ENCODE measurements around the gene TIAM1.

The TIAM1 gene

DNA sequence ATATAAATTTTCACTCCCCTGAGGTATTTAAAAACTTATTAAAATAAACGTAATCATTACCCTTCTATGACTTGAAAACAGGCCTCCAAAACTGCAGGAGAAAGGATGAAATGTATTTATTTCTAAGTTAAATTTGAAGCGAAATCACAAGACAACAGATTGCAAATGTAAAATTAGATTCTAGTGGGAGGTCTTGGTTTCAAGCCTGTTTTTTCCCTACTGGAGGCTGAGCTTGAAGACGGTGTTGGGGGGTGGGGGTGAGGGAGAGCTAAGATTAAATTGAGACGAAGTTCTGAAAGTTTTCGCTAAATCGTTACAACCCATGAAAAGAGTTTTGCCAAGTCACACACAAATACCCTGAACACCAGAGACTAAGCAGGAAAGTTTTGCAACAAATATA lies 68.2 kb downstream of the TIAM1 start:
- ChIA-PET CTCF (no interaction called here), POLR2A (no interaction called here)
- no peak for DNase-seq (ENCODE audit: extremely low spot score)
- TF ChIP-seq, protein P1, sequence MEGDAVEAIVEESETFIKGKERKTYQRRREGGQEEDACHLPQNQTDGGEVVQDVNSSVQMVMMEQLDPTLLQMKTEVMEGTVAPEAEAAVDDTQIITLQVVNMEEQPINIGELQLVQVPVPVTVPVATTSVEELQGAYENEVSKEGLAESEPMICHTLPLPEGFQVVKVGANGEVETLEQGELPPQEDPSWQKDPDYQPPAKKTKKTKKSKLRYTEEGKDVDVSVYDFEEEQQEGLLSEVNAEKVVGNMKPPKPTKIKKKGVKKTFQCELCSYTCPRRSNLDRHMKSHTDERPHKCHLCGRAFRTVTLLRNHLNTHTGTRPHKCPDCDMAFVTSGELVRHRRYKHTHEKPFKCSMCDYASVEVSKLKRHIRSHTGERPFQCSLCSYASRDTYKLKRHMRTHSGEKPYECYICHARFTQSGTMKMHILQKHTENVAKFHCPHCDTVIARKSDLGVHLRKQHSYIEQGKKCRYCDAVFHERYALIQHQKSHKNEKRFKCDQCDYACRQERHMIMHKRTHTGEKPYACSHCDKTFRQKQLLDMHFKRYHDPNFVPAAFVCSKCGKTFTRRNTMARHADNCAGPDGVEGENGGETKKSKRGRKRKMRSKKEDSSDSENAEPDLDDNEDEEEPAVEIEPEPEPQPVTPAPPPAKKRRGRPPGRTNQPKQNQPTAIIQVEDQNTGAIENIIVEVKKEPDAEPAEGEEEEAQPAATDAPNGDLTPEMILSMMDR (IDR thresholded peaks at IDR 0.05; ENCODE audit: control extremely low read depth, extremely low read depth, low read depth, missing control alignments) = no peak

DNA sequence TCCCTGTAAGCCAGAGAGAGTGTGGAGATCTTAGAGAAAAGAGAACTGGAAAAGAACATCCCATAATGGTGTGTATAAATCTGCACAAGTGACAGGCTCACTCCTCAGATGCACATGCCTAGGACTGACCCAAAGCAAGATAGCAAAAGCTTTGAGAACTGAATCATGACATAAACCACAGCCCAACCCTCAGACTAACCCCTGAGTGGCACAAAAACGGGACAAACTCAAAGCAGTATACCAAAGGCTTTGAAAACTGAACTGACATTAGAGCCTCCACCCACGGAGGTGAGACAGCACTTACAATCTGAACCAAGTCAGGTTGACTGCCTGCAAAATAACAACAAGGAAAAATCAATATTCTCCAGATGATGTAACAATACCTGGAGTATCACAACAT lies 70.8 kb downstream of the TIAM1 start:
- POLR2A ChIA-PET = no interaction called here
- TF ChIP-seq, protein P1 (IDR thresholded peaks at IDR 0.05; ENCODE audit: control extremely low read depth, extremely low read depth, low read depth, missing control alignments) = no peak
- CTCF ChIA-PET = no interaction called here

DNA sequence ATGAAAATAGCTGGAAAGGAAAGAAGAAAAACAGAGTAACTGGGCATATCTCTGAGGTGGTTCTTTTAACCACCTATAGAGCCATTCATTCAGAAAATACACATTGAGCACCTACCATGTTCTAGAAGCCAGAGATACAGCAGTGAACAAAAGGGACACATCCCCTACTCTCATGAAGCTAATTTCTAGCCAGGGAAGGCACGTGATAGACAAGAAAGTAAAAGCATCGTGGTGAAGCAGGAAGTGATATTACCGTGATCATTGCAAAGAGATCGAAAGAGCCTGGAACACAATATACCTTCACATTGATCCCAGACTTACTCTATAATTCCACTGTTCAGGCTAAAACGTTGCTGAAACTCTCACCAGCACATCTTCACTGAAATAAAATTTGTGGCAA lies 76.0 kb downstream of the TIAM1 start:
- TF ChIP-seq, protein P1 (IDR thresholded peaks at IDR 0.05; ENCODE audit: control extremely low read depth, extremely low read depth, low read depth, missing control alignments) = no peak
- POLR2A ChIA-PET = no interaction called here
- CTCF ChIA-PET = no interaction called here
- no peak for DNase-seq (ENCODE audit: extremely low spot score)

More for the DNA sequence above, 70.8 kb downstream of the TIAM1 start:
- no peak for DNase-seq (ENCODE audit: extremely low spot score)

DNA sequence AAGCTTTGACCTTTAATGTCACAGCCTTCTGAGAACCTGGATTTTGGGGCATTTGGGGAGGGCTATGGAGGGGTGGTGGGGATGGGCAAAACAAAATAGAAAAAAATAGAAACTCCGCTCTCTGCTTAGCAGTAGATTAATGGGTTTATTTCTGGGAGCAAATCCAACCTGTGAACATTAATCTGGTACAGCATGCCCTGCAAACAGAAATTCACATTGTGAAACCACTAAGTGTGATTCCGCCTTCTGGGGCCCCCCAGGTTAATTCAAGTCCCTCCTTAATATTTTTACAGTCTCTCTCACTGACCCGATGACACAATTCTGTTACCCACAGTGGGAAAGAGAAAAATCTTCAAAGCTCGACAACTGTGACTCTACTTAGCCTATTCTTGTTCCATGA lies 76.4 kb downstream of the TIAM1 start:
- ChIA-PET POLR2A (no interaction called here), CTCF (no interaction called here)
- no peak for DNase-seq (ENCODE audit: extremely low spot score)
- TF ChIP-seq, protein P1 (IDR thresholded peaks at IDR 0.05; ENCODE audit: control extremely low read depth, extremely low read depth, low read depth, missing control alignments) = no peak

DNA sequence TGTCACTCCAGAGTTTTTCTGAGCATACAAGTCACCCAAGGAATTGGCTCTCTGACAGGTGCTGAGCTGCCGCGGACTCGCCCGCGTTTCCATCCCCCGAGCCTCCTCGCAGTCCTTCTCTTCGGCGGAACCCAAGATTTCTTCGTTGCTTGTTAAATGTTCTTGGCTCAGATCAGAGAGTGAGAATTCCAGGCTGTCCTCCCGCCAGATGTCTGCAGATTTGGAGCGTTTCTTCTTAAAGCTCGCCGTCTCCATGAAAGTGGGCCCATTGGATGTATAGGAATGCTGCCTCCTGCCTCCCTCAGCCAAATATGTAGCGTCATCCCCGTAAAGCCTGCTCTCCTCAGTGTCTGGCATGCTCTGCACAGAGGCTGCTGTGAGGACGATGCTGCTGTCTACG lies 77.8 kb downstream of the TIAM1 start:
- ChIA-PET CTCF (interaction anchor here (0.9 to 1.0 kb wide), 2 partner anchors 20 to 30 kb away, joined by 3 read pairs; no protein-coding TSS in a partner anchor), POLR2A (no interaction called here)
- no peak for DNase-seq (ENCODE audit: extremely low spot score)
- TF ChIP-seq, protein P1 (IDR thresholded peaks at IDR 0.05; ENCODE audit: control extremely low read depth, extremely low read depth, low read depth, missing control alignments) = no peak

DNA sequence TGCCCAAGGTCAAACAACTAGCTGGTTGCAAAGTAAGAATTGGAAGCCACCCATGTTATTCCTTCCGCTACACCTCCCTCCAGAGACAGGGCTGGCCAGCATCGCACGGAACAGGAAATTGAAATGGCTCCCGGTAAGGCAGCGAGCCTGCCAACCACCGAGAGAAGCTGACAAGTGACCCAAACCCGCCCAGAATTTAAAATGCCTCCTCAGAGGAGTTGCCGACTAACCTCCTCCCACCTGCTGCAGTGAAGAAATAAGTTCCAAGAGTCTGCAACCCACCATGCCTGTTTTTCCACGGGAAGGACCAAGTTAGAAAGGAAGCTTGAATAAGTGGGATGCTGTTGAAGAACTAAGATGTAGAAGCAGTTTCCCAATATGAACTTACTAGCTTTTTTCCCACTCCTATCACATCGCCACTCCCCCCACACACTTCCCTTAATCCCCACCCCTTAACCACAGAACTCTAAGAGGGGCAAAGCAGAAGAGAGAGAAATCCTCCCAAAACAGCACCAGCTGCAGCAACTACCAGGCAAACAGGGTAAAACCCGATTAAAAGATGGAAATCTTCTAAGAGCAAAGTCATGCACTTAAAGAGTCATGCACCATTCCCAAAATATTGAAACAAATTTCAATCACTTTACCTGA lies 78.6 kb downstream of the TIAM1 start:
- TF ChIP-seq, protein P1 (IDR thresholded peaks at IDR 0.05; ENCODE audit: control extremely low read depth, extremely low read depth, low read depth, missing control alignments) = no peak
- DNase-seq (ENCODE audit: extremely low spot score) = no peak
- ChIA-PET CTCF (interaction anchor here (0.9 to 1.0 kb wide), 2 partner anchors 21 to 29 kb away, joined by 3 read pairs; no protein-coding TSS in a partner anchor), POLR2A (no interaction called here)
